Stimulated activated CD8-positive, alpha-beta memory T cell treated with anti-CD3 and anti-CD28 coated beads, Interleukin-7, amount 100 ng/mL, for 24 hours (primary cell): ENCODE results near the gene SECTM1.

Experiments used
- DNase-seq: peaks from one replicate; pipeline ENCODE4 v3.0.0-alpha.2; 2020; ENCODE audit warnings: low read depth

The SECTM1 gene

GRCh38 chr17:82327757-82328140 lies 5.8 kb downstream of the SECTM1 start:
- no peak for DNase-seq

- no peak for DNase-seq
Observed at GRCh38 chr17:82327289-82327688, 6.3 kb downstream of the SECTM1 start.

GRCh38 chr17:82325286-82326180 lies 8.0 kb downstream of the SECTM1 start:
- DNase-seq = no peak

GRCh38 chr17:82324566-82325285 lies 8.8 kb downstream of the SECTM1 start:
- DNase-seq = no peak

- no peak for DNase-seq
Observed at GRCh38 chr17:82323514-82324234, 9.9 kb downstream of the SECTM1 start.

- DNase-seq = no peak
Observed at GRCh38 chr17:82322526-82323453, 10.8 kb downstream of the SECTM1 start.

GRCh38 chr17:82321947-82322466 lies 11.6 kb downstream of the SECTM1 start:
- DNase-seq = no peak

GRCh38 chr17:82320956-82321927 lies 12.3 kb downstream of the SECTM1 start:
- peak; percentile 55 for DNase-seq

- no peak for DNase-seq
Observed at GRCh38 chr17:82320140-82320840, 13.3 kb downstream of the SECTM1 start.

GRCh38 chr17:82319619-82320062 lies 13.9 kb downstream of the SECTM1 start:
- no peak for DNase-seq

- DNase-seq = no peak
Observed at GRCh38 chr17:82318772-82319606, 14.6 kb downstream of the SECTM1 start.

- DNase-seq = no peak
Observed at GRCh38 chr17:82318169-82318498, 15.4 kb downstream of the SECTM1 start.

- DNase-seq = no peak
Observed at GRCh38 chr17:82317394-82318168, 16.0 kb downstream of the SECTM1 start, which contains the start of gene CD7. Gene CD7, minus strand, starts transcription at chr17:82317608. Its CDS starts 113 bp downstream, at chr17:82317495.

- DNase-seq = no peak
Observed at GRCh38 chr17:82316651-82317393, 16.7 kb downstream of the SECTM1 start.

- DNase-seq = no peak
Observed at GRCh38 chr17:82315703-82316358, 17.7 kb downstream of the SECTM1 start.
